NCI-H446 treated with DMSO at 0.1 percent for 48 hours (cell line): Measurements from ENCODE around the gene PIP4P1.
"Not testable (repeated sequence)": the region's sequence is repeated elsewhere in the genome, so short reads cannot be mapped to it uniquely, and the experiment has no call there.

Experiments used
- DNase-seq: peaks from one replicate; lab custom pipeline; 2025; lab: John Stamatoyannopoulos, UW

Gene PIP4P1

GRCh38 chr14:20476776-20477175, 15.5 kb upstream of the PIP4P1 start:
- no peak for DNase-seq

GRCh38 chr14:20472536-20473169, 11.4 kb upstream of the PIP4P1 start:
- no peak for DNase-seq

DNA sequence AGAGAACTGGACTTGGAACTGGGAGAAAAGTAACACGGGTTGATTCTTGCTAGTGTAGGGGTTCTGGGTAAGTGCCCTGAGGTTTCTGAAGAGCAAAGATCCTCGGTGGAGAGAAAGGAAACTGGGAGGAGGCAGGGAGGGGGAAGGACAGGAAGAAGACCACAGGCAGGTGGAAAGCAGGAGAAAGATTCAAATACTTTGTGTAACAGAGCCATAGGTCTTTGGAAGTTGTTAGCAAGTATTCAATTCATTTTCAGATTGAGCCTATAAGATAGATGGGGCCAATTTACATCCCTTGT, 9.3 kb upstream of the PIP4P1 start:
- no peak for DNase-seq

DNA sequence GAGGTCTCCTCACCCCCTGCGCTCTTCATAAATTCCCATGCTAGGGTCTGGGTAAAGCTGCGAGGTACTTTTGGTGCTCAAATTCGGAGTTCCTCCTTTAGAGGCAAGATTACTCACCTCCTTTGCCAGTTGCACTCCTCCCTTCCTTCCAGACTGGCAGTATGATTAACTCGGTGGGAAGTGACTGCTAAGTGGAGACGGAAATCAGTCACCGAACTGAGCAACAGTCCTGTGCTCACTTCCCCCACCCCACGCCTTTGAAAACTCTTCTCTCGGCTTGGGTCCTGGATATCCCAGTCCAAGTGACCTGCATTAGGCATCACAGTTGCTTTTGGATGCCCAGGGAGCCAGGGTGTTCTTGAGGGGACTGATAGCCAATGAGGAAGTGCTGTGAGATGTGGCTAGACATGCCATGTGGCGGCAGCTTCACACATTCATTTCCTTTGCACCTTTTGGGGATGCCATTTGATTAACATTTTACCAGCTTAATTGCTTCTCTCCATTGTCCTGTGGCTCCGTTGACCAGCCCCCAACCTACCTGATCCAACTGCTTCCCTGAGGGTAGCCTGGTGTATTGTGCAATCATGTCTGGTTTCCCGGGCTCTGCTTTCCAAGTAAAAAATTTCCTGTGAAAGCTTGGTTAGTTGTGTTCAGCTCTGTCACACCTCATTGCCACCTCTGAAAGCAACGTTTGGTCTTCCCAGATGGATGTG, 8.8 kb upstream of the PIP4P1 start:
- DNase-seq: peak; percentile 33

- peak; percentile 91 for DNase-seq
Observed at GRCh38 chr14:20469242-20469889, 8.1 kb upstream of the PIP4P1 start, which contains the start of gene PNP. Gene PNP, plus strand, starts transcription at chr14:20469406. Its CDS starts 119 bp downstream, at chr14:20469525.

DNA sequence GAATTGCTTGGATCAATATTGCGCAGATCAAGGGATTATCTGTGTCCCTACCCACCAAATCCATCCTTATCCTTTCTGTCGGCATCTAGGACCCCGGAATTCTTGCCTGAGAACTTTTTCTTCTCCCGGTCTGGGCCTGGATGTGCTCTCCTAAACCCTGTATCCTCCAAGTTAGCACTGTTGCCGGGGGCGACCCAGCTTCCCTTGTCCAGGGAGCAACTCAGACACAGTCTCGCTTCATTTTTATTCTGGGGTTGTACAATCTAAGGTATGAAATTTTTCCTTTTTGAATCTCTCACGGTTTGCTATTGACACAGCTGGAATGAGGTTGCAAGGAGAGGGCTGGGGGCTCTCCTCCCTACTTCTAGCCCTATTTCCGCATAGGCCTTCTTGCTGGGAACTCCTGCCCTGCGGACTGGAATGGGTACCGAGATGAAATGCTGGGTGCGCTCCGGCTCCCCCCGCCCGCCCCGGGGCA, 7.6 kb upstream of the PIP4P1 start:
- no peak for DNase-seq

DNA sequence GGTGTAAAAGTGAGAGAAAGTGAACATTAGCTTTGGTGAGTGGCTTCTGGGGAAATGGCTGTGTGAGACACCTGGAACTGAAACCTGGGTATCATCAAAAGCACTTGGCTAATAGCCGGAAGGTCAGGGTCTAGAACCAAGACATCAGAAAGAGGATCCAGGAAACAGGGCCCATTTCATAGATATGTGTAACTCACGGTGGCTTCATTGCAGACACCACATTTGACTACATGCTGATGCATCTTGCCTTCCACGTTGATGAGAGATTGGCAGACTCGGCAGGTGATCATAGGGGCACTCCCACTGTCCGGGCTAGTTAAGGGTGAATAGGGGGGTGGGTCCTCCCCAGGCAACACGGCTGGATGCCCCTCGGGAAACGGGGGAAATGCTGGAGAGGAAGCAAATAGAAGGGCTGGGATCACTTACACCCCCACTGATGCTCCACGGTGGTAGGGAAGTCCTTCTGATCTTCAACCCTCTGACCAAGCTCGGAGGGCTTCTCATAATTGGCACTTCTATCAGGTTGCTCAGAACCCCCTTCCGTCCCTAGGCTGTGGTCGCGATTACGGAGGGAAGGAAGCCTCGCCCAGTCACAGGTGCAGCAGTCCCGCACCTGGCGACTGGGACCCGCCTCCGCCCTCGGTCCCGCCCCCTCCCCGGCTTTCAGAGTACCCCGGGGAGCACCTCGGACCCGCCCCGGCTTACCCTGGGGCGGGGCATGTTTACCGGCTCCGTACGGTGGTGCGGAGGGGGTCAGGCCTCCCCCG, 593 bp downstream of the PIP4P1 start:
- DNase-seq: no peak

DNA sequence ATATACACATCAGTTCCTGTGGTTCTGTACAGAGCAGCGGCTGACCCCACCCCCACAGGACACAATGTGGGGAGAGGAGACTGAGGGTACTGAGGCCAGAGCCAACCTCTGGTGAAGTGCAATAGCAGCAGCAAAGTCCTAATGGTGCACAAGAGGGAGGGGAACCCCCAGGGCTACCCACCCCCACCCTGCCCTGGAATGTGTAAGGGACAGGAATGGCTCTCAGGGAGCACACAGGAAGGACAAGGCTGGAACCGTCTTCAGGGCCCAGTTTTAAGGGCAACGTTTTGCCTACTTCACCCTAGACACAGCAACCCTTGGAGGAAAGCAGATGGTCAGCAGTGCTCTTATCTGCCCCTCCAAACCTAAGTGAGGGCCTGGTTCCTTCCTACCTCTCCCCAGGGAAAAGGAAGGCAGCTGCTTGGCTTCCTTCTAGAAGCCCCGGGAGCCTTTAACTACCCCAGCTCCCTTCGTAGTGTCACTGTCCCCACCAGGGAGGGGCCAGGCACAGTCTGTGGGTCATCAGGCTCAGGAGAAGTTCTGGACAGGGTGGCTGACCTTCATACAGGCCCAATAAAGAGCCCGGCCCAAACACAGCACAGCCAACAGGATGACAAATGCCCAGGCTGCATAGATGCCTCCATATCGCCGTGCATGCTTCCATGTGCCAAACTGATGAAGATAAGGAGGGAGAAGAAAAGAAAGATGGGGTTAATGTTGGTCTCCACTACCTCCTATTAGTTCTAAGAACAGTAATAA, 3.0 kb downstream of the PIP4P1 start:
- DNase-seq: no peak

GRCh38 chr14:20456971-20457370, 4.3 kb downstream of the PIP4P1 start:
- DNase-seq: no peak

DNA sequence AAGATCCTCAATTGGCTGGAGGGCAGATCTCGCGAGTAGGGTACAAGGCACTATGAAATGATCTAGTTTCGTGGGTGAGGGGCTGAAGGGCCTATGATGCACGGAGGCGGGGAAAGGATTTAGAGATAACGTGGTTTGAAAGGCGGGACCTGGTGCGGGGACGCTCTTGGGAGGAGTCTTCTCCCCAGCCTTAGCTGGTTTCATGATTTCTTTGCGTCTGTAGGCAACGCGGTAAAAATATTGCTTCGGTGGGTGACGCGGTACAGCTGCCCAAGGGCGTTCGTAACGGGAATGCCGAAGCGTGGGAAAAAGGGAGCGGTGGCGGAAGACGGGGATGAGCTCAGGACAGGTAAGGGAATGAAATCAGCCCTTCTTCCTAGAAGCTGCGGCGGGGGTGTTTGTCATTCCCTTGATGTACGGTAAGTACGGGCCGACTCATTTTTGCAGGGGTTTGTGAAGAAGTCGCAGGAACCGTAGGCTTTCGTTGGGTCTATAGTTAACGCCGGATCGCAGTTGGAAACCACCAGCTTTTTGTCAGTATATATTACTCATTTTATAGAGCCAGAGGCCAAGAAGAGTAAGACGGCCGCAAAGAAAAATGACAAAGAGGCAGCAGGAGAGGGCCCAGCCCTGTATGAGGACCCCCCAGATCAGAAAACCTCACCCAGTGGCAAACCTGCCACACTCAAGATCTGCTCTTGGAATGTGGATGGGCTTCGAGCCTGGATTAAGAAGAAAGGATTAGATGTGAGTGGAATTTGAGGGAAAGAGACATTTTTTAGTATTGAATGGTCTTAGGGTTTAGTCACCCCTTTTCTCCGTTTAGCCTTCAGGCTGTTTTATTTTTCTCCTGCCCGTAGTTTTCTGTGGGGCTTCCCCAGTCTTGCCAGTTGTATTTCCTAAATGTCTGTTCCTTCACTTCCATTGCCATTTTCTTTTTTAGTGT, 5.6 kb downstream of the PIP4P1 start:
- DNase-seq: peak; percentile 93

- DNase-seq: peak; percentile 99
Observed at GRCh38 chr14:20454516-20455354, 6.5 kb downstream of the PIP4P1 start, which contains the start of the genes APEX1 and OSGEP. Gene APEX1, plus strand, starts transcription at chr14:20455226. Its CDS starts 420 bp downstream, at chr14:20455646. Gene OSGEP, minus strand, starts transcription at chr14:20454812. Its CDS starts 129 bp downstream, at chr14:20454683.

DNA sequence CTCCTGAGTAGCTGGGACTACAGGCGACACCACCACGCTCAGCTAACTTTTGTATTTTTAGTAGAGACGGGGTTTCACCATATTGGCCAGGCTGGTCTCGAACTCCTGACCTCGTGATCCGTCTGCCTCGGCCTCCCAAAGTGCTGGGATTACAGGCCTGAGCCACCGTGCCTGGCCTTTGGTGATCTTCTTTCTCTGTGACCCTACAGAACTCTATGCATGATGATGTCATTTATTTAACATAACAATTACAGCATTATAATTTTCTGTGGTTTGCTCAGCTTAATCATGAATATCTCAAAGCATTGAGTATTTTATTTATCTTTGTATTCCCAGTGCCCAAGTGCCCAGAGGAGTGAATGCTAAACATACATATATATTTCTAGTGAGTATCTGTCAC, 8.4 kb downstream of the PIP4P1 start:
- not testable (repeated sequence) for DNase-seq

- no peak for DNase-seq
Observed at GRCh38 chr14:20446889-20447288, 14.3 kb downstream of the PIP4P1 start.

- DNase-seq: not testable (repeated sequence)
Observed at GRCh38 chr14:20443650-20444049, 17.6 kb downstream of the PIP4P1 start.

- DNase-seq: no peak
Observed at GRCh38 chr14:20441461-20441860, 19.8 kb downstream of the PIP4P1 start.

GRCh38 chr14:20440882-20441281, 20.4 kb downstream of the PIP4P1 start:
- DNase-seq: no peak

GRCh38 chr14:20440465-20440864, 20.8 kb downstream of the PIP4P1 start:
- DNase-seq: no peak

DNA sequence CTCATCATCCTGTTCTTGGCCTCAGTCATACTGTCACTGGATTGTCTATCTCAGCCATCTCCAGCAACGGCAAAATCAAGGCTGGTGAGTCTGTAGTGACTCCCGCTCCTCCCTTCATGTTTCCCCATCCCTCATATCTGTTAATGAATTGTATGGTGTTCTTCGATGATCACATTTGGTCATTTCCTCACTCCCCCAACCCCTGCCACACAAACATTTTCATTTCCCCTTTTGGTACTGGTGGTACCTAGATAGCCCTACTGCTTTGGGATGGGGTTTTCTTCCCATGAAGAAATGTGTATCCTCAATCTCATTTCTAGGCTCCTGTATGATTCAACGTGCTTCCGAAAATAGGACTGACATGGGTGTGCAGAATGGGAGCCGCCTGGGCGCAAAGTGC, 22.6 kb downstream of the PIP4P1 start:
- DNase-seq: no peak

- no peak for DNase-seq
Observed at GRCh38 chr14:20436363-20436755, 24.9 kb downstream of the PIP4P1 start.
